ENCODE measurements around the gene EIF4E1B.

The EIF4E1B gene

DNA sequence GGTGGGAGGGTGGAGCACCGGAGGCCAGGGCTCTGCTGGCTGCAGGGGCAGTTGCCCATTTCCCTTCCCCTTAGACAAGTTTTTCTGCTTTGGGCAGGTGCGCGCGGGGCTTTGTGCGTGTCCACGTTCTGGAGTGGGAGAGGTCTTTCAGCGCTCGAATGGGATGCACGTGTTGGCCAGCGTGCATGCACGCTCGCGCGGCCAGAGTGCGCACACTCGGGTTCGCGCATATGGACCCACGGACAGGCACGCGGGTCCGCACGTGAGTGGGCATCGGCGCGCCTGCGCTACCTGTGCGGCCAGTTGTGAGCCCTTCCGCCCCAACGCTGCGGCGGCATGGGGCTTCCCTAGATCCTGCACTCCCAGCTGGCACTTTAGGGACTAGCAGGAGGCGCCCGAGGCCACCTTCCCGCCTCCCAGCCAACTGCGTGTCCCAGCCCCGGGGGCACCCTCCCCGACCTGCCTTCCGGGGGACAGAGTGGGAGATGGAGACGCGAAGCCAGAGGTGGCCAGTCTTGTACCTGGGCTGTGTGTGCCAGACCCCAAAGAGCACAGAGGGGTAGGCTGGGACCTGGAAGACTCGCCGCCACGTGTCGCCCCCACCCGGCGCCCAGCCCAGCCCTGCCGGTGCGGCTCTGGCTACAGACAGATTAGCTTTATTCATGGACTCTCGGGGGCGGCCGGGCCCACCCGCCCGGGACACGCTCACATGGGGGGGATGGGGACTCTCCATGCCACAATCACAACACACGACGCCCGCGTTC, 10.7 kb upstream of the EIF4E1B start:
- WGBS (ENCODE audit: insufficient coverage), result 7% methylated on average over 41 of the region's 59 CpGs
- ChIA-PET CTCF (no interaction called here), POLR2A (no interaction called here)
- H3K36me3 ChIP-seq (ENCODE audit: control insufficient read depth in 4 of 4, insufficient read depth in 4 of 4, low read length in 3 of 4), result no peaks in the 10 kb centered on the region
- peak overlapping the region in 1 of 7 experiments; percentile 11 for H3K4me3 ChIP-seq (ENCODE audit: control insufficient read depth in 1 of 7, extremely low read depth in 1 of 7, insufficient read depth in 4 of 7, low read depth in 2 of 7, low read length in 6 of 7)
- DNase-seq, result no peak
- H3K9me3 ChIP-seq (ENCODE audit: control extremely low read depth in 1 of 5, control insufficient read depth in 4 of 5, insufficient read depth in 2 of 5, low read depth in 1 of 5, low read length in 4 of 5), result peaks cover 0 to 5% (median 0%) of the 10 kb centered on the region in 5 experiments
- H3K27me3 ChIP-seq (replicated peaks in 2 of 5; ENCODE audit: control insufficient read depth in 4 of 5, insufficient read depth in 5 of 5, low read length in 4 of 5), result peaks cover 0 to 88% (median 41%) of the 10 kb centered on the region in 5 experiments
- peaks cover 0 to 23% (median 20%) of the 10 kb centered on the region in 4 experiments for H3K4me1 ChIP-seq (ENCODE audit: control extremely low read depth in 1 of 4, control insufficient read depth in 4 of 4, insufficient read depth in 4 of 4, low read length in 3 of 4)
- no peak overlapping the region for H3K27ac ChIP-seq (ENCODE audit: insufficient read depth in 1 of 2, low read depth in 1 of 2, low read length in 2 of 2, poor library complexity in 1 of 2, severe bottlenecking in 2 of 2)

DNA sequence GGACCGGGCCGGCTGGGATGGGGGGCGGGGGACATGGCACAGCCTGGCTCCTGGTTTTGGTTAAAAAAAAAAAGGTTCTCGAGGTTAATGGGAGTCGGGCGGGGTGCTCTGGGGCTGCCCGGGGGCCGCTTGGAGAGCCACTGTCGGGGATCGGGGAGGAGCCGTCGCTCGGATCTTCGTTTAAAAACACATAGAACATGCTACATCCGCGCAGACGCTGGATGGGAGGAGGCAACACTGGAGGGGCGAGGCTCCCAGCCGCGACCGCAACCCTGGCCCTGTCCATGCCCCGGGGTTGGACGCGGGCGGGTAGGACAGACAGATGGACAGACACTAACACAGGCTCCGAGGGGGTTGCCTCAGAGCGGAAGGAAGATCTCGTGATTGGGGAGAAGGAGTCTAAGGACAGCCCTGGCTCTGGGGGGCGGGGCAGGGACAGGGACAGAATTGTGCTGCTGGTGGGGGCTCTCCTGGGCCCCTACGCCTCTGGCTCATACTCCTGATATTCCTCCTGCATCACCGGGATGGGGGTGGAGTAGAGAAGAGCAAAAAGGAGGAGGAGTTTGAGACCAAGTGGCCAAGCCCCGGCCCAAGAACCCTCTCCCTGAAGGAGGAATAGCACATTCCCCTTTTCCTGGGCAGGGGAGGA, 10.0 kb upstream of the EIF4E1B start:
- ChIA-PET POLR2A (no interaction called here), CTCF (interaction anchor here (1.4 to 1.7 kb wide), 2 partner anchors 10 to 33 kb away, joined by 4 to 14 read pairs; partner anchors contain the start of genes EIF4E1B and SNCB)
- no peak overlapping the region for H3K4me3 ChIP-seq (ENCODE audit: control insufficient read depth in 1 of 7, extremely low read depth in 1 of 7, insufficient read depth in 4 of 7, low read depth in 2 of 7, low read length in 6 of 7)
- DNase-seq, result no peak
- peaks cover 0 to 23% (median 20%) of the 10 kb centered on the region in 4 experiments for H3K4me1 ChIP-seq (ENCODE audit: control extremely low read depth in 1 of 4, control insufficient read depth in 4 of 4, insufficient read depth in 4 of 4, low read length in 3 of 4)
- no peak overlapping the region for H3K27ac ChIP-seq (ENCODE audit: insufficient read depth in 1 of 2, low read depth in 1 of 2, low read length in 2 of 2, poor library complexity in 1 of 2, severe bottlenecking in 2 of 2)
- peaks cover 0 to 91% (median 39%) of the 10 kb centered on the region in 5 experiments for H3K27me3 ChIP-seq (replicated peaks in 2 of 5; ENCODE audit: control insufficient read depth in 4 of 5, insufficient read depth in 5 of 5, low read length in 4 of 5)
- WGBS (ENCODE audit: insufficient coverage), result 6% methylated on average over 23 of the region's 32 CpGs
- H3K36me3 ChIP-seq (ENCODE audit: control insufficient read depth in 4 of 4, insufficient read depth in 4 of 4, low read length in 3 of 4), result no peaks in the 10 kb centered on the region
- peaks cover 0 to 5% (median 0%) of the 10 kb centered on the region in 5 experiments for H3K9me3 ChIP-seq (ENCODE audit: control extremely low read depth in 1 of 5, control insufficient read depth in 4 of 5, insufficient read depth in 2 of 5, low read depth in 1 of 5, low read length in 4 of 5)

DNA sequence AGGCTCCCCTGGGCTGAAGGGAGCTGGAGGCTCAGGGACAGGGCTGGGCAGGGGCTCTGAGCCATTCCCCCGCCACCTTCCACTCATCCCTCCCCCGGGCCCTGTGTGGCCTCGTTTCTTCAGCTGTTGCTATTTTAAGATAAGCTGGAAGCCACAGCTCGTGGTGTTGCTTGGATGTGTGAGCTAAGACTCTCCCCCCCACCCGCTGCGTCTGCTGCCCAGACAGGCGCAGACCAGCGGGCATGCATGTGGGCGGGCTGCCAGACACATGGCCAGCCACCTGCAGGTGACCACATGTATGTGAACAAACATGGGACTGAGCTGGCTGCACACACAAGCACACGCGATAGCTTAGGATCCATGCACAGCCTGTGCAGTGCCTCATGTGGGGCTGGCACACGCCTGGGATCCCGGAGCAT, 8.8 kb upstream of the EIF4E1B start:
- Histone ChIP-seq H3K4me3 (ENCODE audit: control insufficient read depth in 1 of 7, extremely low read depth in 1 of 7, insufficient read depth in 4 of 7, low read depth in 2 of 7, low read length in 6 of 7) (no peak overlapping the region), H3K36me3 (ENCODE audit: control insufficient read depth in 4 of 4, insufficient read depth in 4 of 4, low read length in 3 of 4) (no peaks in the 10 kb centered on the region), H3K27me3 (replicated peaks in 2 of 5; ENCODE audit: control insufficient read depth in 4 of 5, insufficient read depth in 5 of 5, low read length in 4 of 5) (peaks cover 0 to 92% (median 40%) of the 10 kb centered on the region in 5 experiments), H3K9me3 (ENCODE audit: control extremely low read depth in 1 of 5, control insufficient read depth in 4 of 5, insufficient read depth in 2 of 5, low read depth in 1 of 5, low read length in 4 of 5) (peaks cover 0 to 5% (median 0%) of the 10 kb centered on the region in 5 experiments), H3K4me1 (ENCODE audit: control extremely low read depth in 1 of 4, control insufficient read depth in 4 of 4, insufficient read depth in 4 of 4, low read length in 3 of 4) (peaks cover 0 to 23% (median 20%) of the 10 kb centered on the region in 4 experiments), H3K27ac (ENCODE audit: insufficient read depth in 1 of 2, low read depth in 1 of 2, low read length in 2 of 2, poor library complexity in 1 of 2, severe bottlenecking in 2 of 2) (no peak overlapping the region)
- POLR2A ChIA-PET, result interaction anchor here (0.5 kb wide), 1 partner anchor 26 kb away, joined by 4 read pairs; the partner anchor contains the start of gene TSPAN17
- CTCF ChIA-PET, result interaction anchor here (1.0 to 2.0 kb wide), 9 partner anchors 9 to 37 kb away, joined by 3 to 14 read pairs (median 4); partner anchors contain the start of genes EIF4E1B, SNCB and TSPAN17
- peak in 1 of 3 donors; percentile 32 for DNase-seq
- 77% methylated on average over 11 of the region's 13 CpGs for WGBS (ENCODE audit: insufficient coverage)

- no peak overlapping the region for H3K4me3 ChIP-seq (ENCODE audit: control insufficient read depth in 1 of 7, extremely low read depth in 1 of 7, insufficient read depth in 4 of 7, low read depth in 2 of 7, low read length in 6 of 7)
- CTCF ChIA-PET, result interaction anchor here (1.0 to 1.1 kb wide), 2 partner anchors 16 to 51 kb away, joined by 3 to 5 read pairs; no protein-coding TSS in a partner anchor
- no peak for DNase-seq
- H3K4me1 ChIP-seq (ENCODE audit: control extremely low read depth in 1 of 4, control insufficient read depth in 4 of 4, insufficient read depth in 4 of 4, low read length in 3 of 4), result peaks cover 0 to 20% (median 15%) of the 10 kb centered on the region in 4 experiments
- H3K9me3 ChIP-seq (ENCODE audit: control extremely low read depth in 1 of 5, control insufficient read depth in 4 of 5, insufficient read depth in 2 of 5, low read depth in 1 of 5, low read length in 4 of 5), result peaks cover 0 to 5% (median 0%) of the 10 kb centered on the region in 5 experiments
- POLR2A ChIA-PET, result no interaction called here
- peaks cover 0 to 94% (median 36%) of the 10 kb centered on the region in 5 experiments for H3K27me3 ChIP-seq (replicated peaks in 2 of 5; ENCODE audit: control insufficient read depth in 4 of 5, insufficient read depth in 5 of 5, low read length in 4 of 5)
- H3K36me3 ChIP-seq (ENCODE audit: control insufficient read depth in 4 of 4, insufficient read depth in 4 of 4, low read length in 3 of 4), result no peaks in the 10 kb centered on the region
- WGBS (ENCODE audit: insufficient coverage), result 90% methylated on average over 3 of the region's 4 CpGs
- no peak overlapping the region for H3K27ac ChIP-seq (ENCODE audit: insufficient read depth in 1 of 2, low read depth in 1 of 2, low read length in 2 of 2, poor library complexity in 1 of 2, severe bottlenecking in 2 of 2)
Observed at GRCh38 chr5:176624142-176624541, 6.3 kb upstream of the EIF4E1B start.

- ChIA-PET CTCF (no interaction called here), POLR2A (no interaction called here)
- H3K9me3 ChIP-seq (ENCODE audit: control extremely low read depth in 1 of 5, control insufficient read depth in 4 of 5, insufficient read depth in 2 of 5, low read depth in 1 of 5, low read length in 4 of 5), result no peaks in the 10 kb centered on the region
- 75% methylated on average over 9 of the region's 9 CpGs for WGBS (ENCODE audit: insufficient coverage)
- no peaks in the 10 kb centered on the region for H3K36me3 ChIP-seq (ENCODE audit: control insufficient read depth in 4 of 4, insufficient read depth in 4 of 4, low read length in 3 of 4)
- H3K4me1 ChIP-seq (ENCODE audit: control extremely low read depth in 1 of 4, control insufficient read depth in 4 of 4, insufficient read depth in 4 of 4, low read length in 3 of 4), result peaks cover 0 to 14% (median 13%) of the 10 kb centered on the region in 4 experiments
- H3K27ac ChIP-seq (ENCODE audit: insufficient read depth in 1 of 2, low read depth in 1 of 2, low read length in 2 of 2, poor library complexity in 1 of 2, severe bottlenecking in 2 of 2), result no peak overlapping the region
- DNase-seq, result no peak
- H3K4me3 ChIP-seq (ENCODE audit: control insufficient read depth in 1 of 7, extremely low read depth in 1 of 7, insufficient read depth in 4 of 7, low read depth in 2 of 7, low read length in 6 of 7), result no peak overlapping the region
- H3K27me3 ChIP-seq (replicated peaks in 2 of 5; ENCODE audit: control insufficient read depth in 4 of 5, insufficient read depth in 5 of 5, low read length in 4 of 5), result peaks cover 0 to 94% (median 30%) of the 10 kb centered on the region in 5 experiments
Observed at GRCh38 chr5:176624938-176625337, 5.5 kb upstream of the EIF4E1B start.

DNA sequence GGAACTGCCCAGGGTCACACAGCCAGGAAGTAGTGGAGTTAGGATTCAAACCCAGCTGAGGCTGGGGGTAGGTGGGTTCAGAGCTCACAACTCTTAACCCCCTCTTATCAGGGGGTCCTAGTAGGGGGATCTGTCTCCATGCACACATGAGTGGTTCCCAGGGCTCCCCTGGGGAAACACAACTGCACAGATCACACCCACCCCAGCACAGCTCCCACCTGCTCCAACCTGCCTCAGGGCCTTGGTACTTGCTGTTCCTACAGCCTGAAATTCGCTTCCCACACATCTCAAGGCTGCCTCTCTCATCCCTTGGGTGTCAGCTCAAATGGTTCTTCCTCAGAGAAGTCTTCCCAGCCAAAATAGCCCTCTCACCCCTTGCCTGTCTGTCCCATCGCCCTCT, 5.0 kb upstream of the EIF4E1B start:
- no peak for DNase-seq
- Histone ChIP-seq H3K4me3 (ENCODE audit: control insufficient read depth in 1 of 7, extremely low read depth in 1 of 7, insufficient read depth in 4 of 7, low read depth in 2 of 7, low read length in 6 of 7) (no peak overlapping the region), H3K4me1 (ENCODE audit: control extremely low read depth in 1 of 4, control insufficient read depth in 4 of 4, insufficient read depth in 4 of 4, low read length in 3 of 4) (peaks cover 0 to 14% (median 12%) of the 10 kb centered on the region in 4 experiments), H3K36me3 (ENCODE audit: control insufficient read depth in 4 of 4, insufficient read depth in 4 of 4, low read length in 3 of 4) (no peaks in the 10 kb centered on the region), H3K27ac (ENCODE audit: insufficient read depth in 1 of 2, low read depth in 1 of 2, low read length in 2 of 2, poor library complexity in 1 of 2, severe bottlenecking in 2 of 2) (no peak overlapping the region), H3K9me3 (ENCODE audit: control extremely low read depth in 1 of 5, control insufficient read depth in 4 of 5, insufficient read depth in 2 of 5, low read depth in 1 of 5, low read length in 4 of 5) (no peaks in the 10 kb centered on the region), H3K27me3 (replicated peaks in 2 of 5; ENCODE audit: control insufficient read depth in 4 of 5, insufficient read depth in 5 of 5, low read length in 4 of 5) (peaks cover 0 to 93% (median 27%) of the 10 kb centered on the region in 5 experiments)
- ChIA-PET CTCF (interaction anchor here (0.8 kb wide), 1 partner anchor 14 kb away, joined by 3 read pairs; no protein-coding TSS in a partner anchor), POLR2A (no interaction called here)
- WGBS (ENCODE audit: insufficient coverage), result 100% methylated on average over 2 of the region's 2 CpGs
